ENCODE results near the gene PPFIBP1.

GRCh38 chr12:27585739-27586265 is 61.8 kb downstream of the PPFIBP1 start:
- TF ChIP-seq CTCF (IDR thresholded peaks at IDR 0.05; ENCODE audit: low read depth, low read length) (no peak), POLR2A (IDR thresholded peaks at IDR 0.05; ENCODE audit: extremely low read depth, insufficient read length) (no peak), MAX (IDR thresholded peaks at IDR 0.05; ENCODE audit: low read depth, low read length) (no peak), MYC (IDR thresholded peaks at IDR 0.05; ENCODE audit: low read depth, low read length) (no peak)
